A204.1 (cell line): ENCODE measurements around the gene UGT1A10.

Experiments used
- FAIRE-seq: peaks from 2 replicates; lab custom pipeline; 2012; peaks lifted over from hg19 to GRCh38; lab: Jason Lieb, UNC

UGT1A10 gene

DNA sequence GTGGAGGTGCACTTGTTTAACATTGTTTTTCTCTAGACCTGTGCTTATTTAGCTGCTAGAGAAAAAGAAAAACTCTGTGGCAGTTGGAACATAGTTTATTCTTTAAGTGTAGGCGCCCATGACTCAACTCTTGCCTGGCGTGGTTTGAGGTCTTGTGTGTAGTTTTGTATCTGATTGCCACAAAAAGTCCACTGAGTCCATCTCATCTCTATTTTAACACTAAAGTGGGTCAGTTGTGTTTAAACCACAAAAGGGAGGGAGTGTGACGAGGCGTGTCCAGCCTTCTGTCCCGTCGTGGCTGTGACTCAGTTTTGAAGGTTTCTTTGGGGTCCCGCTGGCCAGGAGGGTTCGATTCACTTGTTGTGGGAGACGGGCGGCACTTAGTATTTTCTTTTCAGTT is 20.2 kb downstream of the UGT1A10 start:
- no peak for FAIRE-seq

GRCh38 chr2:233658610-233659009 is 22.4 kb downstream of the UGT1A10 start:
- FAIRE-seq, result no peak

DNA sequence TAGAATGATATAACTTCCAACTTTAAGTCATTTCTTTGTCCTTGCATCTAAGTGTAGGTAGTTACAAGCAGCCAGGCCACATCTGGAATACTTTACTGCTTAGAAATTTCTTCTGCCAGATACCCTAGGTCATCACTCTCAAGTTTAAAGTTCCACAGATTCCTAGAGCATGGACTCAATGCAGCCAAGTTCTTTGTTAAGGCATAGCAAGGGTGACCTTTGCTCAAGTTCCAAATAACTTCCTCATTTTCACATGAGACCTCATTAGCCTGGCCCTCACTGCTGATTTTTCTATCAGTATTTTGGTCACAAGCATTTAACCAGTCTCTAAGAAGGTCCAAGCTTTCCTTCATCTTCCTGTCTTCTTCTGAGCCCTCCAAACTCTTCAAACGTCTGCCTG is 27.7 kb downstream of the UGT1A10 start:
- FAIRE-seq, result no peak

- FAIRE-seq, result no peak
These were observed 32.5 kb downstream of the UGT1A10 start for GRCh38 chr2:233668605-233669260.

DNA sequence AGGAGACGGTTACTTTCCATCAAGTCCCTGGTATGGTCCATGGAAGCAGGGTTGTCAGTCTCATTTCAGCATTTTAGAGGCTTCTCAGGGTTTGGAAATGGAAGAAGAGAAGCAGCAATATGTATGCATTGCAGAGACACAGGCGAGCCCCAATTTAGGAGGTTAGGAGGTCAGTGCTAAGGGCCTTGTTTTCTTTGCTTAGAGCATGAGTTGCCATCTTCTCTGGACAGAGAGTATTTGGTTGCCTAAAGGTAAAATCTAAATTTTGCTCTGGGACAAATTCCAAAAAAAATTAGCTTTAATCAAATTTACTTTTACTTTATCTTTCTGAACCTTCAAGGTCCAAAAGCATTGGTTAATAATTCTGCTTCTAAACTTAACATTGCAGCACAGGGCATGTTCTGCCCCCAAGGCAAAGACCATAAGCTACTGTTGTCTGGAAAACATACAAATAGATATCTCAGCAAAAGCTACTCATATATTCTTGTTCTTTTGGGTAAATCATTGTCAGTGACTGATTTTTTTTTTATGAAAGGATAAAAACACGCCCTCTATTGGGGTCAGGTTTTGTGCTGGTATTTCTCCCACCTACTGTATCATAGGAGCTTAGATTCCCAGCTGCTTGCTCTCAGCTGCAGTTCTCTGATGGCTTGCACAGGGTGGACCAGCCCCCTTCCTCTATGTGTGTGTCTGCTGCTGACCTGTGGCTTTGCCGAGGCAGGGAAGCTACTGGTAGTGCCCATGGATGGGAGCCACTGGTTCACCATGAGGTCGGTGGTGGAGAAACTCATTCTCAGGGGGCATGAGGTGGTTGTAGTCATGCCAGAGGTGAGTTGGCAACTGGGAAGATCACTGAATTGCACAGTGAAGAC is 35.3 kb downstream of the UGT1A10 start, which contains the start of gene UGT1A9:
TSS of gene UGT1A9 (plus strand) at position 609 of the 872 bp plus-strand sequence. CDS start at position 646, 37 bp downstream.
- FAIRE-seq, result no peak

DNA sequence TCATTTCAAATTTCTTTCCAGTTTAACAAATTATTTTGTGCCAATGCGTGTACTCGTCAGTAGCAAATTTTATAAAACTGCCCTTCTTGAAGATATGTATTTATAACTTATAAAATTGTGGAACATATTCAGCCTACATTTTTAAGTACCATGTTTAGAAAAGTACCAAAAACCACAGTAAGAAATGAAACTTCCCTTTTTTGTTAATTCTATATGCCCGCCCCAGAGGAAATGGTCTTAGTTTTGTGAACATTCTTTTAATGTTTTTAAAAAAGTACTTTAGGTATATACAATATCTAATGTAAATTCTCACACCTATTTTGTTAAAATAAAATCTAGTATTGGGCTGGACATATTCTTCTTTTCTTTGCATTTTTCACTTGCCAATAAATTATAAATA is 36.6 kb downstream of the UGT1A10 start:
- no peak for FAIRE-seq

DNA sequence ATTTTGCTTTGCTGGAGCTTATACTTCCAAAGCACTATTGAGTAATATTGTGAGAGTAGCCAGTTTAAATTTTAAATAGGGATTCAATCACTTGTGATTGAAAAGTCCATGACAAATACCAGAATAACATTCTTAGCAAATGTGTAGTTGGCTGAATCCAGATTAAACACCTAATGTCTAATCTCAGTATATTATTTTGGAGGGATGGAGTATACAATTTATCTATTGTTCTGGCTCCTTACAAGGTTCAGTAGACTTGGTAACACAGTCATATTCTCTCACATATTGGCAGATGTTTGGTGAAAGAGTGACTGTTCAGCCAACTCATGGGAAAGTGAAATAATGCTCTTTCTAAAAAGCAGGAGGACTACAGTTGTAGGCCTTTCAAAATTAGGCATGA is 37.6 kb downstream of the UGT1A10 start:
- no peak for FAIRE-seq

DNA sequence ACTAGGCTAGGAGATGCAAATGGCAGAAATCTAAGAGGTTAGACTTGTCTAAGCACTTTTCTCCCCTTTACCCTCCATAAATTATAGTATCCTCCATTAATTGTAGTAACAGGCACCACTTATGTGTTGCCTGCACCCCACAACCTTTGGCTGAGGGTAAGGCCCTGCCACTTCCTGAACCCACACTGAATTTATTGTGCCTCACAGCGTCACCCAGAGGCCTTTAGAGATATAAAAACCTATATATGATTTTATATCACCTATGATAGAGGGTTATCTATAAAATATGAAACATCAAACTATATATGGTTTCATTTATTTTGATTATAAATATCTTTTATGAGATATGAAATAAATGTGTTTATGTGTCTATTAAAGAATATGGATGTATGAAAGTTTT is 38.1 kb downstream of the UGT1A10 start:
- FAIRE-seq, result peak; percentile 55

DNA sequence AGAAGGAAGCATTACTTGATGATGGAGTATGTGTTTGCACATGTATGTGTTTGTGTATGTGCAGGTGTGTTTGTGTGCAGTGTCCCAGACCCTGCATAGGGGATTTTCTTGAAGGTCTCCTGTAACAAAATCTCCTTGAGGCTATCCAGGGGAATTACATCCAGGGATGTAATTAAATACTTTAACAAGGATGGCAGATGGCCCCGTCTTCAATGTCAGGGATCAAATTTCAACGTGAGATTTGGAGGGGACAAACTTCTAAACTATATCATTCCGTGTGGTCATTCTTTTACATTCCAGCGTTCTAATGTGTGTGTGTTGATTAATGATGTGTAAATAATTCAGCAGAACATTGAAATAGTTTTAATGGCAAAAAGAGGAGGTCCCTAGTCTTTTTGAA is 38.7 kb downstream of the UGT1A10 start:
- FAIRE-seq, result no peak

DNA sequence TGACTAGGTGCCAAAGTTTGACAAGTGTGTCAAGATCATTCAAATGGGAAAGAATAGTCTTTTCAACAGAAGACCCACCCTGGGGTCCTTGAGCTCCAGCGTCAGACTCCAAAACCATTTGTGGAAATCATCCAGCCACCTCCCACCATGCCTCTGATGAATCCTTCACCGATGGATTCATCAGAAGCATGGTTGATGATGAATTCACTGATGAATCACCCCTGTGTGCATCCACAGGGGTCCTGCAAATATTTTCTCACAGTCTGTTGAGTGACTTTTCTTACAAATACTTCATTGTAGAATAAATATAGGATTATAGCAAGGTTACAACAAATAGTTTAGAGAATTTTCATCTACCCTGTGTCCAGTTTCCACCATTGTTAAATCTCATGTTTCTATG is 39.8 kb downstream of the UGT1A10 start:
- FAIRE-seq, result no peak

DNA sequence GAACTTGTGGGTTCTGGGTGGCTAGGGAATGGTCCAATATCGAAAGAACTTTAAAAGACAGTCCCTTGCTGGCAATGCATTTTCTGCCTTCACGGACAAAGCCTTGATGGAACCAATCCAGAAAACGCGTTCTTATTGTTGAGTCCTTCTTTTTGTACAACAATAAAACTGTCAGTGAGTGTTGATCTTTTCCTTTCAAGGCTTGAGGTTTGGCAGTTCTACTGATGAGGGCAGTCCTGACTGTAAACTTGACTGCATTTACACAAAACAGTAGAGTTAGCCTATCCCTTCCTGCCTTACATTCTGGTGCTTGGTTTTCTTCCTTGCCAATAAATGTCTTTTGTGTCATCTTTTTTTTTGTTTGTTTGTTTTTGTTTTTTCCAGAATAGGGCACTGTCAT is 42.9 kb downstream of the UGT1A10 start:
- FAIRE-seq, result no peak

- no peak for FAIRE-seq
These were observed 44.3 kb downstream of the UGT1A10 start for GRCh38 chr2:233680361-233681045.

DNA sequence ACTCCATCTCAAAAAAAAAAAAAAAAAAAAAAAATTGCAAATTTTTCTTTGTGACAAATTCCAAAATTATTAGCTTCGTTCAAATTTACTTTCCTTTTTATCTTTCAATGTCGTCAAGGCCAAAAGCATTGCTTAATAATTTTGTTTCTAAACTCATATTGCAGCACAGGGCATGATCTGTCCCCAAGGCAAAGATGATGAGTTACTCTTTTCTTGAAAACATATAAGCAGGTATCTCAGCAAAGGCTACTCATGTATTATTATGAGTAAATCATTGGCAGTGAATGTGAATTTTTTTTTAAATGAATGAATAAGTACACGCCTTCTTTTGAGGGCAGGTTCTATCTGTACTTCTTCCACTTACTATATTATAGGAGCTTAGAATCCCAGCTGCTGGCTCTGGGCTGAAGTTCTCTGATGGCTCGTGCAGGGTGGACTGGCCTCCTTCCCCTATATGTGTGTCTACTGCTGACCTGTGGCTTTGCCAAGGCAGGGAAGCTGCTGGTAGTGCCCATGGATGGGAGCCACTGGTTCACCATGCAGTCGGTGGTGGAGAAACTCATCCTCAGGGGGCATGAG is 45.4 kb downstream of the UGT1A10 start, which contains the start of gene UGT1A7:
TSS of gene UGT1A7 (plus strand) at position 381 of the 579 bp plus-strand sequence. CDS start at position 418, 37 bp downstream.
- no peak for FAIRE-seq

DNA sequence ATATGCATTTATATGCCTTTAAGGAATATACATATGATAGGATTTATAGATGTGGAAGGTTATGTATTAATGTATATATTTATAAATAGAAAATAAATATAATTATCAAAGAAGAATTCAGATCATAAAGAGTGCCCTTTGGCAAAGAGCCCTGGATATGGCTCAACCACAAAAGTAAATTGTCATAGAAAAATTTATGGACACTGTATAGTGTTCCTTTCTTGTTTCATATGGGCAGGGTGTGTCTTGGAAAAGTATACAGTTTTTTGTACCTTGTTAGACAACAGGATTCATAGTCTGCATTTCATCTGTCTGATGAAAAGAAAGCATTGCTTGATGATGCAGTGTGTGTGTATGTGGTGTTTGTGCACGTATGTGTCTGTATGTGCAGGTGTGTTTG is 48.4 kb downstream of the UGT1A10 start:
- no peak for FAIRE-seq

DNA sequence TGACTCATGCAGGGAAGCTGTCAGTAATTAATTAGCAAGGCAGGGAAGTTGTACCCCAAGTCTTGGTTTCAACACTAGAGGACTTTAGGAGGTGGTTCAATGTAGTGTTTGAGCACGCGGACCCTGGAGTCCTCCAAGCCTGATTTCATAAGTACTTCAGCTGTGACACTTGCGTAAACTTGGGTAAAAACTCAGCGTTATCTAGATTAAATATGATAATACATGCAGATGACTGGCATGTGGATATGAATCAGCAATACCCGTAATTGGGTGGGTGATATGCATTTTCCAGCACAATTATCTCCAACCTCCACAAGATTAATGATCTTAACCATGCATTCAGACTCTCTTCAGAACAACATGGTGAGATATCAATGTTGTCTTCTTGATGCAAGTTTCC is 50.7 kb downstream of the UGT1A10 start:
- no peak for FAIRE-seq

DNA sequence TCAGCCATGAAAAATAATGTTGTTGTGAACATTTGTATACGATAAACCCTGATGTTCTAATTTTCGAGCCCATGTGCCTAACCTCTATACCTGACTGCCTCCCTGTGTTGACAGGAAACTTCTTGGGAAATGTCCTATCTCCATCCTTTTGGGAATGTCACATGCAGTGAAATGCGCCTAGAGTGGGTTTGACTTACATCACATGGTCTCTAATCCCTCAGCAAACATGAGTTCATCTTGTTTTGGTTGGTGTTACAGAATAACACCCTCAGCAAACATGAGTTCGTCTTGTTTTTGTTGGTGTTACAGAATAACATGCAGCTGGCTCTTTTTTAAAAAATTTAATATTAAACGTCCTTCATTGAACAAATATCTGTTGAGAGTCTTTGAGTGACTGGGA is 52.1 kb downstream of the UGT1A10 start:
- FAIRE-seq, result no peak

- no peak for FAIRE-seq
These were observed 52.8 kb downstream of the UGT1A10 start for GRCh38 chr2:233689031-233689430.

GRCh38 chr2:233689501-233689900 is 53.3 kb downstream of the UGT1A10 start:
- no peak for FAIRE-seq

GRCh38 chr2:233690444-233690843 is 54.2 kb downstream of the UGT1A10 start:
- FAIRE-seq, result no peak

- no peak for FAIRE-seq
These were observed 55.5 kb downstream of the UGT1A10 start for GRCh38 chr2:233691443-233692433.

GRCh38 chr2:233692648-233693047 is 56.4 kb downstream of the UGT1A10 start, which contains the start of gene UGT1A6:
Gene UGT1A6 (plus strand): TSS chr2:233692890. CDS start chr2:233693005, 115 bp downstream.
- FAIRE-seq, result no peak
